Gastrocnemius medialis (tissue), 4 donors: ENCODE measurements around the gene ALX3.

Source experiments
- CTCF ChIP-seq, 5 experiments: fragments of 450-650 bp in 3 of 5; fragments of 200-600 bp in 2 of 5; sonication (generic) in 2 of 5; IDR thresholded peaks in 4 of 5; conservative IDR thresholded peaks in 1 of 5; 1 replicate in 4 of 5; 2 replicates in 1 of 5; pipeline ENCODE4 v1.5.1; 2016 to 2019; ENCODE audit warnings: antibody characterized with exemption in 5 of 5, mild to moderate bottlenecking in 3 of 5, moderate library complexity in 3 of 5
- POLR2A ChIP-seq, 2 donors: fragments of 450-650 bp; IDR thresholded peaks; one replicate each; pipeline ENCODE4 v1.6.1; 2017; ENCODE audit warnings: antibody characterized with exemption in 2 of 2, mild to moderate bottlenecking in 2 of 2, moderate library complexity in 2 of 2

GRCh38 chr1:110092991-110093390 is 22.5 kb upstream of the ALX3 start:
- TF ChIP-seq CTCF (IDR thresholded peaks at IDR 0.05 in 4 of 5, conservative IDR thresholded peaks at IDR 0.05 in 1 of 5) (no peak), POLR2A (IDR thresholded peaks at IDR 0.05) (no peak)
